Stimulated activated CD4-positive, alpha-beta T cell treated with anti-CD3 and anti-CD28 coated beads, Interleukin-15, amount 100 ng/mL, for 1 hour (primary cell): ENCODE results near the gene TEAD1.
"Not testable (repeated sequence)": the region's sequence is repeated elsewhere in the genome, so short reads cannot be mapped to it uniquely, and the experiment has no call there.

ENCODE experiments used
- DNase-seq, 2 donors: peaks; one replicate each; pipeline ENCODE4 v3.0.0-alpha.2; 2020; ENCODE audit warnings: low read depth in 1 of 2, low spot score in 1 of 2

TEAD1 gene

DNA sequence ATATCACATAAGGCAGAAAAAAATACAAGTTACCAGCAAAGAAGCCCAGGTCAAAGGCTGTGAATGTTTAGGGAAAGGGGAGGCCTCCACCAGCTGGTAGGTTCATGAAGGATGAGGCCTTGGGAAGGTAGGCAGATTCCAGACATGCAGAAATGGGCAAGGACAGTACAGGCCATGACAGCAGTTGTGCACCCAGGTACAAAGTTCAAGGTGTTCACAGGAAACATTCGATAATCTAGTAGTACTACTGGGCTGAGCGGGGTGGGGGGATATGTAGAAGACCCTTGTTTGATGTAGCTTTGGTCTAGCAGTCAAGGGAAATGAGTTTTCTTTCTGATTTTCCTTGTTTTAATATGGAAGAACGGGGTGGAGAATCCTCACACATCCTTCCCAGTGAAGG lies 182.1 kb downstream of the TEAD1 start:
- no peak for DNase-seq

DNA sequence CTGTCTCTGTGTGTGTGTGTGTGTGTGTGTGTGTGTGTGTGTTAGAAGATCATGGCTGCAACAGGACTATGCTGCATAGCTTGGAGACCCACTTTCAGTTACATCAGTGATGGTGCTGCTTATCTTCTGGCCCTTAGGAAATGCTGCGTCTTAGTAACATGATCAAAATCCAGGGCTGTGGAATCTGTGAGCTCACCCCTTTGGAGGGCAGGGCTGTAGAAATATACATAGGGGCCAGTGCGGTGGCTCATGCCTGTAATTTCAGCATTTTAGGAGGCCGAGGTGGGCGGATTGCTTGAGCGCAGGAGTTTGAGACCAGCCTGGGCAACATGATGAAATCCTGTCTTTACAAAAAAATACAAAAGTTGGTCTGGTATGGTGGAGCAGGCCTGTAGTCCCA lies 183.4 kb downstream of the TEAD1 start:
- no peak for DNase-seq

DNA sequence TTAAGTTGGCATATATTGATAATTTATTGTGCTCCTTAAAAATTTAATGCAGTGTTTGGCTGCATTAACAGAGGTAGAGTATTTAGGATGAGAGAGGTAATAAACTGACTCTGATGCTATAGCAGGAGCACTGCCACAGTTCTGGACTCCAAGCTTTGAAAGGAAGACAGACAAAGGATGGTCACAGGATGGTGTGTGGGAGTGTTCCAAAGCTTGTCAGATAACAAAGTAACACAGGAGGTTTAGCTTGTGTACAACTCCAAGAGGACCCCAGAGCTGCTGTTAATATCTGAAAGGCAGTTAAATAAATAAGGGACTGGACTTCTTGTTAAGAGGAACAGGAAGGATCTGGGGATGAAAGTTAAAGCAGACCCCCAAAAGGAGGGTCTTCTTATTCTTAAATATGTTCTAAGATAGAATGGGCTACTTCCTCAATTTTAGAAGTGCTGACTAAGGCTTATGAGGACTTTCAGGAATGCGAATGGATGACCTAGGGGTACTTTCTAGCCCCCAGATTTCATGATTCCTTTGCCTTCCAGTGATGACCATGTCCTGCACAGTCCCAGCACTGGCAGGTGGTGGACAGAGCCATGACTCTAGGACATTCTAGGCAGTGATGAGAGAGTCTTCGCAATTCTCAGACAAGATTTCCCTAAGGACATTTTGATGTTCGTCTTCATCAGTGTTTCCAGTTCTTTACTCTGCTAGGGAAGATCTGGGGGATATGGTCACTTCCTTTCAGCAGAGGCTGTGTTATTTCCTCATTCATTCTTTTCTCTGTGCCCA lies 185.8 kb downstream of the TEAD1 start:
- DNase-seq, result no peak

DNA sequence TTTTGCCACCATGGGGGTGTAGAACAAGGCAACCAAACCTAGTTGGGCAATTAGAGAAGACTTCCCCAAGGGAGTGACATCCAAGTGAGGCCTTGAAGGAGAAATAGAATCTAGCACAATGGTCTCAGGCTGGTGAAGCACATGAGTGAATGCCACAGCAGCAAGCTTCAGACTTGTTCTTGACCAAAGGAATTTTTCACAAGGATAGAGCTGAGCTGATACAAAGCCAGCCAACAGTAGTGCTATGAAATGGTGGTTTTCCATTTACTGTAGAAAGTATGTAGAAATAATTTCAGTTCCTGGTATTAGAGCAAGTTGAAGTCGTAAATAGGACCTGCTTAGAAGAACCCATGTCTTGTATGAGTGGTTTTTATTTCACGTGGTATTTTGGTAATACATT lies 186.6 kb downstream of the TEAD1 start:
- DNase-seq, result no peak

DNA sequence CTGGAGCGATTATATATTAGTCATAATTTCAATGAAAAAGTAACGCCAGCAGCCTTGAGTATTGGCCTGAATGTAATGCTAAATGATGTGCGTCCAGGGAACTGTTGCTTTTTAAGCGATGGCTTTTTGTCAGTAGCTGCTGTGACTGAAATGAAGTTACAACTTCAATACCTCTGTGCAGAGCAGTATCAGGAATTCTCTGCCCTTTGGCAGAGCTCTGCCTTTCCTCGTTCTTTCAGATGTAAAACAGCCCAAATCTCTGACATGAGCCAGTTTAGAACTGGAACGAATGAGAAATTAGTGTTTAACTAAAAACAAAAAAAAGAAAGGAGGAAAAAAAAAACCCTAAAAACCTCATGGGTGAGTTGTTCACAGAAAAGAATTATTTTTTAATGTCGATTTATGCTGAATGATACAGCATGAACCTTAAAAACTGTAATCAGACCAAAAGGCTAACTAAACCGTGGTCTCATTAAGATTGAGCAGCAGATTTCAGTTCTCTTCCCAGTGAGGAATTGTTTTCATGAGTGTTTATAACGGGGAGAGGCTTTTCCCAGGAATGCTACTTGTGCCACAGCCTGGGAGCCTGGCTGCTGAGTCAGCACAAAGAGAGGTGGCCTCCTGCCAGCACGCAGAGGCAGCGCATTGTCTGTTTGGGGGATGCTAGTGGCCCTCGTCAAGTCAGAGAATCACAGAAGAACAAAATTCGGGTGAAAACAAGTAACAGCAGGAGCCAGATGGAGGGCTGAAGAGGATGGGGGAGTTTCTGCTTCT lies 188.7 kb downstream of the TEAD1 start:
- DNase-seq, result no peak

DNA sequence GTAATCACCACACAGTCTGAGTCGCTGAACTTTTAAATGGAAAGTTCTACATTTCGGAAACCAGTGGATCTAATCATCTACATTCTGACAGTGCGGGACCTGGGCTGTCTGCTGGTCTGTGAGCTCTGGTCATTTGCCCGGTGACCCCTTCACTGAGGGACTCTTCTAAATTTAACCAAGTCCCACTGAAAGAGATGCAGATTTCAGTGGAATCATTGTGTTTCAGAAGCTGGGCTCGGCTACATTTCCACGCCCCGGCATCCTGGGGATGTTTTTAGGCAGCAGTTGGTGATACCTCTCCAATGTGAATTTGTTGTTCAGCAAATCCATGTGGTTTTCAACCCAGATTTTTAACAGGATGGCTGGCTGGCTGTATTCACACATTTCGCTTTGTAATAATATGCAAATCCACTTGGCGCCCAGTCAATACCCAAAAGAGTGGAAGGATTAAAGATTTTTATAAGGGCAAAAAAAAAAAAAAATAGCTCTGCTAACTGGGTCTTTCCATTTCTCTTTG lies 189.4 kb downstream of the TEAD1 start:
- DNase-seq, result no peak

DNA sequence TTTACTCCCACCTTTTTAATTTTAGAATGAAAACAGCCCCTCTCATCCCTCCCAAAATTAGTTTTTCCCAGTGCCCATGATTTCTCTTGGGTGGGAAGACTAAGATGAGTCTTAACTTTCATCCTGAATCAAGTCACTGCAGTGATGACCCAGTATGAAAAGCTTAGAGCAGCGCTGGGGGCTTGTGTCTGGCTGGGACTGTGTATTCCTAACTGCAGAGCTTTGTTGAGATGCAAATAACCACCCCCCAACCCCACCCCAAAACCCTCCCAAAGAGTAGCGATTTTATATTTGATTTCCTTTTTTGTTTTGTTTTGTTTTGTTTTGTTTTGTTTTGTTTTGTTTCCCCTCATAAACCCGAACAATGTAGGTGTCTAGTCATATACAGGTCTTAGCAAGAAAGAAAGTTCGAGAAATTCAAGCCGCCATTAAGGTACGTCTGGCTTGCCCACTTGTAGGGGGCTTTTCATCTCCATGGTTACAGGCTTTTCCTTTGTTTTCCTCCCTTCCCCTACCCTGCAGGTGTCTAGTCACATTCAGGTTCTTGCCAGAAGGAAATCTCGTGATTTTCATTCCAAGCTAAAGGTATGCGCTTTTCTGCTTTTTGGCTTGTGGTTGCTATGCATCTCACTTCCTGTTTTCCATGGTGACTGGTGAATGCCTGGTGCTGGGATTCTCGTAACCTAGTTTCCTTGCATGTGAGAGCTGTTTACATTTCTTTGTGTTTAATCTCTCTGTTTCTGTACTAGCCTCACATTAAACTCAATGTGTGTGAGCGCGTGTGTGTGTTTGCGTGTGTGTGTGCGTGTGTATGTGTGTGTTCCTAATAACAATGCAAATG lies 190.3 kb downstream of the TEAD1 start:
- no peak for DNase-seq

DNA sequence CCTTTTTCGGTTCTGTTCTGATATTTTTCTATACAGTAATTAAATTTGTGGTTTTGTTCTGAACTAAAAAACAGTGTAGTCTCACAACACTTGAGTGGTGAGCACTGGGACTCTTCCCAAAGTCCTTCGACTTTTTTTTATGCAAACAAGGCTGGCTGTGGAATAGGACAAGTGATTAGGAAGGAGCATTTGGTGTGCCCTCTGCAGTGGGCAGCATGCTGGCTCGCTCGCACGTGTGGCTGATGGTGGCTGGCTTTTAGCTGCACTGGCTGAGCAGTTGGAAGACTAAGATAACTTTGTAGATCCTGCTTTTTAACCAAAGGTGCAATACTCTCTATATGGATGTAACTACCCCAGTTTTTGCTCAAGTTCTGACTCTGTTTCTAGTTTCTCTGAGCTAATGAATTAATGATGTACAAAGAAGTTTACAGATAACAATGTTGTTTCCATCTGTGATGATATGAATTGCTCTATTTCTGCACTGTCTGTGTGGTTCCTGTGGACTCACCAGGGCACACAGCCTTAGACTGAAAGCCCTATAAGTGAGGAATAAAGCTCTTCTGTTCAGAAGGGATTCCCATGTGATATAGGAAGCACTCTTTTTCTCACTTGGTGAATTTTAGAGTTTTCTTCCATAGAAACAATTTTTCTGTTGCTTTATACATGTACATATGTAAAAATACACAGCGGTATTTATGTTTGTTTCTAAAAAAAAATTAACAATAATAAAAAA lies 191.8 kb downstream of the TEAD1 start:
- no peak for DNase-seq

DNA sequence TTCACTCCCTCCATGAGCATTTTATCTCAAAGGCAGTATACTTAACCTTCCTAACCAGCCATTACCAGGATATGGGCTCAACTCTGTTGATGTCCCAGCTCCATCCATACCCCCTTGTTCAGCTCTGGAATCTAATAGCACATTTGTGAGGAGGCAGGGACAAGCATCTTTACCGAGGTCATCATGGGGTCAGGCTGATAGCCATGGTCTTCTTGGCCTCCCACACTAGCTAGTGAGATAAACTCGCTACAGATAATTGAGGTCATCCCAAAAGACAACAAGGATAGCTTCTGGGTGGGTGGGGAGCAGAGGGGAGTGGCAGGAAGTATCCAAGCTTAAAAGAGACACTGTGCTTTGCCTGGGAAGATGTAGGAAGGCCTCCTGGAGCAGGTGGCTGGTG lies 193.3 kb downstream of the TEAD1 start:
- DNase-seq, result no peak

DNA sequence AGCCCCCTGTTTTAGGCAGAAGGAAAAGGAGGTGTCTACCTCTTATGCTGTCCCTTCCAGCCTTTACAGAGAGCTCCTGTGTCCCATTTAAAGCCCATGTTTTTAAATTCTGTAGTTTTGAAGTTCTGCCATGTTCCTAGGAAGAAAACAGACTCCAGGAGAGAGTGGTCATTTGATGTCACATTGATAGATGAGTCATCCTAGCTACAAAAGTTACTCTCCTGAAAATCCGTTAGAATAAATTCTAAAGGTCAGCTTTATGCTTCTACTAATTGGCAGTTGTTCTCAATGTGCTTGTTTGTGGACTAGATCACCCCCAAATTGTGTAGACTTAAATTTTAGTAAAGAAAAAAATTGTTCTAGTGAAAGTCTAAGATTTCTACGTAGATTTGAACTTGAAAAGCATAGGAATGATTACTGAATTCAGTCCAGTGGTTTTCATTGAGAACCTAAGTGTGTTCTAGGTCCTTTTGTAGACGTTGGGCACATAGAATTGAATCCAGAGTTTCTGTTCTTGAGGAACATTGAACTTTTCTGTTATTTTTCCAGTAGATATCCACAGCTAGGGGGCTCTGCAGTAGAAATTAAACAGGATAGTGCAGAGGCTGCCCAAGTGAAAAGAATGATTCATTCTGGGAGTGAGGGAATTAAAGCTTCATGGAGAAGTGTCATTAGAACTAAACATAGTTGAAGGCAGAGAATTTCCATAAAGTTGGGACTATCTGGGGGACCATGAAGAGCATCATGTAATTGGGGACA lies 194.3 kb downstream of the TEAD1 start:
- DNase-seq, result no peak

DNA sequence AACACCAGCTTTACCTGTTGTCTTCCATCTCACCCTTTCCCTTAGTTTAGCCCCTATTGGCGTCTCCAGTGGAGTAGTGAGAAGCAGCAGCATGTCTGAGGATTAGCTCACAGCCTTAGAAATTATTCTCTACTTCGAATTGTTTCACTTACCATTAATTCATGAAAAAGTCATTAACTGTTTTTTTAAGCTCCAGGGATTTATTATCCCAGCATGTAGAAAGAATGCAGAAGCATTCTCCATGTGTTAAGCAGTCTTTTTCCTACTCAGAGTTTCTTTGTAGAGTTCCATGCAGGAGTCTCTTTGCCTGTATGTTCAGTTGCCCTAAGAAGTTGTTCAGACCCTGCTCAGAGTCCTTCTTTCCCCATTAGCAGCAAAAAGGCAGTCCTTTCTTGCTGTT lies 197.0 kb downstream of the TEAD1 start:
- no peak for DNase-seq

DNA sequence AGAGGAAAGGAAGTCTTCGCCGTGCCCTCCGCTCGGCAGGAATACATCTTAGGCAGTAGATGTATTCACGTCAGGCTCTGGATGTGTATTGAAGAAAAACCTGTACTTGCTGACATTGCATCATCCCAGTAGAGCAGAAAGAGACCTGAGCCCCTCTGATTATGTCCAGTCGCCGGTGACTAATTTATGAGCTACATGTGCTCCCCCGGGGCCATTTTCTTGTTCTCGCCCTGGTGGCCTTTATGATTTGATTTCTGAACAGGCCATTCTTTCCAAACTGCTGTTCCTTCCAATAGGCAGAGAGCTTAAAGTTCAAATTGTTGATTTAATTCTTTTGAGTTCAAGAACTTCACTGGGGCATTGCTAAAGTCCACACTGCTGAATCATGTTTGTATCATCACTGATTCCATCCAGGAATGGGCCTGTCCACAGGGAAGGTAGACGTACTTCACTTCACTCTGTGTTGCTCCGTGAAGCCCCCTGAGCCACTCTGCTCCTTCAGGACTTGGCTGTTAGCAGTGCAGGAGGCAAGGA lies 197.6 kb downstream of the TEAD1 start:
- DNase-seq, result no peak

DNA sequence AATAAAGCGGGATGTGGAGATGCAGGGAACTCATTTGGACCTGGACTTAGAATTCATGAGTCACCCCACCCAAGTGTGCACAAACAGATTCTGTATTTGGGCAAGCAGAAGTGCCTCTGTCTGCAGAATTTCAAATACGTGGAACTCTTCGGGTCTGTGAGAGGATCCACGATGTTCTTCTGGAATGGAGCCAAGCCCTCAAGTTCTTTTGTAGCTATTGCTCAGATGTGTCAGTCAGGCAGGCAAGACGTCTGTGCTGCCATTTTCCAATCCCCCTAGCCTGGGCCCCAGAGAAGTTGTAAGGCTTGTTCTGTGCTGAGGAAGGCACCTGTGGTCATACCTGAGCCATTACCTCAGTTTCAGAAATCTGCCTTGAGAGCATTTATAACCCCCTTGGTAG lies 202.1 kb downstream of the TEAD1 start:
- DNase-seq, result no peak

DNA sequence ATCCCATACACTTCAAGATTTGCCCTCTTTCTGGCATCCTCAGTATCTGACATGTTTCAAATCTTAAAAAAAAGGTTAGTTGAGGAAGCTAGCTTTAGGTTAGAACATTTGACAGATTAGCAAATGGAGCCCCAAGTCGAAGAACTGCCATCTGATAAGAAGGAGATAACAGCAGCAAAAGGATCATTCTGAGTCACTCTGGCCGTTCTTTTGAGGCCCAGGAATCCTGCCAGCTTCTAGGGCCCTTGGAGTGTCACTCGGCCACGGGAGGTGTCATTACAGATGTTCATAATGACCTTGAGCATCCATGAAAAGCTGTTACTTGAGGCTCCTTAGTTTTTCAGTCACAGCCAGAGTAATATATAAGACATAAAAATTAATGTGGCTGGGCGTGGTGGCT lies 202.8 kb downstream of the TEAD1 start:
- no peak for DNase-seq

DNA sequence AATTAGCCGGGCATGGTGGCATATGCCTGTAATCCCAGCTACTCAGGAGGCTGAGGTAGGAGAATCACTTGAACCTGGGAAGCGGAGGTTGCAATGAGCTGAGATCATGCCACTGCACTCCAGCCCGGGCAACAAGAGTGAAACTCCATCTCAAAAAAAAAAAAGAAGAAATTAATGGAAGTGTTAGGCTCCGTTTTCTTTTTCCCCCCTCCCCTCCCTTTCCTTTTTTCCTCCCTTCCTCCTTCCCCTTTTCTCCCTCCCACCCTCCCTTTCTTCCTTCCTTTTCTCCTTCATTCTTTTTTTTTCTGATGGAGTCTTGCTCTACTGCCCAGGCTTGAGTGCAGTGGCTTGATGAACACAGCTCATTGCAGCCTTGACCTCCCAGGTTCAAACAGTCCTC lies 203.3 kb downstream of the TEAD1 start:
- not testable (repeated sequence) for DNase-seq

DNA sequence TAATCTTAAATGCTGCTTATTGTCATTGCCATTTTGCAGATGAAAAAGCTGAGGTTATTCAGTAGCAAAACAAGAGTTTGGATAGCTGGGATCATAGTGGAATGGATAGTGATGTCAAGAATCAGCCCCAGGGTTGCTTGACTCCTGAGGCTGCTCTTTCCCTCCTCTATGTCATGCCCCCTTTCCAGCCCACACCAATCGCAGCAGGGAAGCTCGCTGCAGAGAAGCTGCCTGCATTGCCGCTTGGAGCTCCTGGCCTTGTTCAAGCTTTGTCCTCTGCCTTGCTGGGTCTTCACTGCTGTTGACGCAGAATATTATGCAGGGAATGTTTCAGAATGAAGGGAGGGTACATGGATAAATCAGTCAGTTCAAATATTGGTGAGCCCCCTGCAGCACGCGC lies 206.1 kb downstream of the TEAD1 start:
- DNase-seq, result no peak

DNA sequence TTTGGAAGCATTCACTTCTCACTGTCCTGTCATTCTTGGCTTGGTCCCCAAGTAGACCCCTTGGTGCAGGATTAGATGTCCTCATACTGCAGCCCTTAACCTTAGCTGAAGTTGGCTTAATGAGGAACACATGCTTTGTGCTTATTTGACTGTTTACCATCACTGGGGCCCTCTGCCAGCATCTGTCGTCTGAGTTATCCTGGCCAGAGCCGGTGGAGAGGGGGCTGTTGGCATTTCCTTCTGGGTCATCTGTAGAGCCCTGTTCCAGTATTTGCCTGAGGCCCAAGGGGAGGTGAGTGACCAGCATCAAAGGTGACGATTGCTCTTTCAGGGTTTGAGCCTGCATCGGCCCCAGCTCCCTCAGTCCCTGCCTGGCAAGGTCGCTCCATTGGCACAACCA lies 208.4 kb downstream of the TEAD1 start:
- DNase-seq, result no peak

DNA sequence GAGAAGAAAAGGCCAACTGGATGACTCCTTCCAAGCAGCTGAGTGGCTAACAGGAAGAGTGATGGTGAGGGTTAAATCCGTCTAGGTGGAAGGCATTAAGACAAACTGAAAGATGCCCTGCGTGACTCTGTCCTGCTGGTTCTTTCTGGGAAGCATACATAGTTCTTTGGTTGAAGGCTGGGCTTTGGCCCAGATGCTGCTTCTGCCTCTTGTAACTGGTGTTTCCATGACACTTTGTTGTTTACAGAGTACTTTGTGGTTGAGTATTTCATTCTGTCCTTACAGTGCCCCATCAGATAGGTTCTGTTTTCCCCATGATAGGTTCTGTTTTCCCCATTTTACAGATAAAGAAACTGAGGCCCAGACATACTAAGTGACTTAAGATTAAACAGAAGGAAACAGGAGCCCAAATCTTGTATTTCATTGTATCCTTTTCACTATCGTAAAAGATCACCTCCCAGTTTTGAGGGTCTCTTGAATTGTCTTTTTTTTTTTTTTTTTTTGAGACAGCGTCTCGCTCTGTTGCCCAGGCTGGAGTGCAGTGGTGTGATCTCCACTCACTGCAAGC lies 210.6 kb downstream of the TEAD1 start:
- DNase-seq, result no peak

DNA sequence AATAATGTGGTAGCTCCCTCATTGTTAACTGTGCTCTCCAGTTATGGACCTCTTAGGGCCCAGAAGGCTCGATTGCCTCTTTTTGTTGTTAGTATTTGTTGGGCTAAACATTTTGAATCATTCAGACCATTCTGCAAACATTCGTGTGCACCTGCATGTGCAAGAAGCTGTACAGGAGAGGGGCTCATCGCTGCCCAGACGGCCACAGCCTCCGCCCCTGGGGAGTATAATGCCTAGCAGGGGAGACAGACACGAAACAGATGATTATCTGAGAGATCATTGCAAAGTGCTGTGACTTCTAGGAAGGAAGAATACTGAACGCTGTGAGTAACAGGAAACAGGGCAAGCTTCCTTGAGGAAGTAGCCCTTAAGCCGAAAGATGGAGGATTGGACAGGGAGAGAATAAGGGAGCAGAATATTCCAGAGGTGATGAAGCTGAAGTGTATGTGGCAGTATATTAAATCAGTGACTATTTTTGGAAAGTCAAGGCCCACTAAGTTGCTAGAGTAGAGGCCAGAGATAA lies 211.6 kb downstream of the TEAD1 start:
- no peak for DNase-seq
